GM23338 (cell line): ENCODE measurements around the gene SNX9. TPM values are rescaled to one million over a fixed set of nuclear protein-coding genes. Genes with fewer than 3 reads are reported as not detected.
A peak's percentile ranks its signal among the peaks of the same experiment; 100 is the strongest.

Experiments
- ATAC-seq: fragments of 200-7000 bp; cut with Tn5 transposase; 3 replicates; pipeline ENCODE4 v1.9.1; 2020
- DNase-seq: peaks from one replicate; pipeline ENCODE4 v3.0.0-alpha.2; 2015; ENCODE audit warnings: low spot score
- H2AFZ ChIP-seq: fragments of 200-600 bp; sonication (generic); 2 replicates; pipeline ENCODE4 v1.8.0; 2016; ENCODE audit warnings: antibody characterized with exemption, mild to moderate bottlenecking, moderate library complexity
- H3F3A ChIP-seq: fragments of 200-600 bp; sonication (generic); replicated peaks from 2 replicates; pipeline ENCODE4 v1.8.0; 2017; ENCODE audit warnings: antibody characterized with exemption, mixed run types, low read depth
- H3K27ac ChIP-seq: fragments of 200-600 bp; sonication (generic); 2 replicates; pipeline ENCODE4 v1.6.1; 2016; ENCODE audit warnings: low read depth
- H3K27me3 ChIP-seq: fragments of 200-600 bp; sonication (generic); 2 replicates; pipeline ENCODE4 v1.8.0; 2016; ENCODE audit warnings: mild to moderate bottlenecking, mixed run types, moderate library complexity; ENCODE audit not compliant: insufficient read depth
- H3K36me3 ChIP-seq: fragments of 200-600 bp; sonication (generic); 2 replicates; pipeline ENCODE4 v1.8.0; 2016; ENCODE audit warnings: mild to moderate bottlenecking; ENCODE audit not compliant: insufficient read depth
- H3K4me1 ChIP-seq: fragments of 200-600 bp; sonication (generic); 2 replicates; pipeline ENCODE4 v1.8.0; 2016; ENCODE audit warnings: mild to moderate bottlenecking, moderate library complexity; ENCODE audit not compliant: insufficient read depth
- H3K4me2 ChIP-seq: fragments of 200-600 bp; sonication (generic); 2 replicates; pipeline ENCODE4 v1.7.1; 2017; ENCODE audit warnings: mixed run types
- H3K4me3 ChIP-seq: fragments of 200-600 bp; sonication (generic); 2 replicates; pipeline ENCODE4 v1.6.1; 2016; ENCODE audit warnings: mixed run types
- H3K79me2 ChIP-seq: fragments of 200-600 bp; sonication (generic); replicated peaks from 2 replicates; pipeline ENCODE4 v1.8.0; 2017; ENCODE audit warnings: mild to moderate bottlenecking; ENCODE audit not compliant: insufficient read depth
- H3K9me2 ChIP-seq: fragments of 200-600 bp; sonication (generic); 2 replicates; pipeline ENCODE4 v1.8.0; 2017; ENCODE audit not compliant: insufficient read depth
- H4K20me1 ChIP-seq: fragments of 200-600 bp; sonication (generic); replicated peaks from 2 replicates; pipeline ENCODE4 v1.8.0; 2017; ENCODE audit warnings: mild to moderate bottlenecking; ENCODE audit not compliant: insufficient read depth
- H3K27ac Mint-ChIP-seq: 2 replicates; pipeline ENCODE4 v1.8.0; 2020; ENCODE audit warnings: inconsistent platforms, mild to moderate bottlenecking, moderate library complexity, mixed read lengths
- H3K27me3 Mint-ChIP-seq: 3 replicates; pipeline ENCODE4 v1.8.0; 2022; ENCODE audit warnings: low read depth, mild to moderate bottlenecking, moderate library complexity, mixed read lengths, inconsistent platforms; ENCODE audit not compliant: insufficient read depth, poor library complexity
- H3K36me3 Mint-ChIP-seq: 3 replicates; pipeline ENCODE4 v1.8.0; 2021; ENCODE audit warnings: low read depth, mild to moderate bottlenecking, inconsistent platforms, moderate library complexity, mixed read lengths
- H3K4me1 Mint-ChIP-seq: 3 replicates; pipeline ENCODE4 v1.8.0; 2020; ENCODE audit warnings: mild to moderate bottlenecking, inconsistent platforms, mixed read lengths
- H3K4me3 Mint-ChIP-seq: 3 replicates; pipeline ENCODE4 v1.8.0; 2021; ENCODE audit warnings: moderate library complexity, mild to moderate bottlenecking, inconsistent platforms, mixed read lengths
- H3K9me3 Mint-ChIP-seq: 3 replicates; pipeline ENCODE4 v1.8.0; 2020; ENCODE audit warnings: moderate library complexity, mild to moderate bottlenecking, inconsistent platforms, mixed read lengths
- CREB1 ChIP-seq: fragments of 250-450 bp; sonication (Bioruptor Pico); IDR thresholded peaks from 2 replicates; pipeline ENCODE4 v1.5.0; 2020; ENCODE audit warnings: low read depth, mild to moderate bottlenecking, moderate library complexity
- EZH2 ChIP-seq: fragments of 200-600 bp; sonication (generic); IDR thresholded peaks from one replicate; pipeline ENCODE4 v1.8.0; 2017; ENCODE audit warnings: antibody characterized with exemption, mild to moderate bottlenecking, low read depth; ENCODE audit not compliant: unreplicated experiment
- JUNB ChIP-seq: IDR thresholded peaks from one replicate; pipeline ENCODE4 v1.6.1; 2016; ENCODE audit warnings: antibody characterized with exemption; ENCODE audit not compliant: unreplicated experiment
- NANOG ChIP-seq: IDR thresholded peaks from 2 replicates; pipeline ENCODE4 v1.6.1; 2016; ENCODE audit warnings: antibody characterized with exemption, borderline replicate concordance
- polyA plus RNA-seq: library from polyadenylated mRNA; unstranded; fragments of >200 nt; fragmentation: Nextera tagmentation; extraction: Ambion mirVana; gene quantifications from 2 replicates; pipeline ENCODE4 v1.2.1, GENCODE V29; 2016
- total RNA-seq: library from RNA; depleted of rRNA; stranded (reverse); fragments of >200 nt; shearing (Covaris generic); gene quantifications from 2 replicates; pipeline ENCODE4 v1.2.3, GENCODE V29; 2014
- TF ChIP-seq, protein P1 (sequence below), 2 experiments: fragments of 200-600 bp in 1 of 2; sonication (generic) in 1 of 2; conservative IDR thresholded peaks; 2 replicates each; pipeline versions ENCODE4 v1.5.1 to v1.6.1; 2016 to 2017; ENCODE audit warnings: antibody characterized with exemption in 2 of 2, low read depth in 2 of 2, mild to moderate bottlenecking in 2 of 2, moderate library complexity in 1 of 2
- TF ChIP-seq, protein P2 (sequence below): fragments of 250-450 bp; sonication (Bioruptor Pico); IDR thresholded peaks from 2 replicates; pipeline ENCODE4 v1.5.0; 2020; ENCODE audit warnings: mild to moderate bottlenecking, moderate library complexity

The SNX9 gene
- total and polyA plus RNA-seq, 2 experiments from 2014 or later = 18.4 to 23.3 TPM

DNA sequence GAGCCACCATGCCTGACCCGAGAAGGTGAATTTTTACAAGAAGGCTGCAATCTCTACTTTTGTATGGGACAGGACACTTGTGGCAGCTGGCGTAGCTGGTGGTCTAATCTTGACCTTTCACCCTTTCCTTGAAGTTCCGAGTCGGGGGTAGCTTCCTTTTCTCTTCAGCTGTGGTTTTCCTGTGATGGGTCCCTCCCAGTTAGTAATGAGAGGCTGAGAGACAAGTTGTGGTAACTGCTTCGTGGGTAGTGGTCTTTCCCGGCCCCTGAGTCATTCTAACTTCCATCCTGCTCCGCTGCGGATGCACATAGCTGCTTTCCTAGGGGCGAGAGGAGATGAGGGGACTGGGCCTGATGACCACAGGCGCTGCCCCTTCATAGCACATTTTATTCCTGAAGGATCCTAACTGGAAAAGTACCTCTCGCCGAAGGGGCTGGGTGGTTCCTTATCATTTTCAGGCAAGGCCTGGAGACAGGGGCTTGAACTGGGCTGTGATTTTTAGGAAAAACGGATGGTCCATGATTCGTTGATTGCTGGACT lies 161.7 kb downstream of the SNX9 start:
- Histone ChIP-seq H3K36me3 (no peaks in the 10 kb centered on the region), H4K20me1 (no peaks in the 10 kb centered on the region; the same call in 1 of the 2 replicates), H3K79me2 (peaks cover 45% of the 10 kb centered on the region), H3F3A (peaks cover 8% of the 10 kb centered on the region), H3K27me3 (peaks cover 15% of the 10 kb centered on the region), H3K9me2 (no peaks in the 10 kb centered on the region), H3K4me3 (no peak overlapping the region), H3K4me2 (peak overlapping the region; percentile 23; the same call in 1 of the 2 replicates), H3K27ac (peak overlapping the region; percentile 73; the same call in 1 of the 2 replicates), H2AFZ (no peak overlapping the region), H3K4me1 (peaks cover 37% of the 10 kb centered on the region)
- Mint-ChIP-seq H3K36me3 (no peaks in the 10 kb centered on the region; the same call in 2 of the 3 replicates), H3K27me3 (peaks cover 19% of the 10 kb centered on the region), H3K27ac (peak overlapping the region; percentile 59; the same call in 1 of the 2 replicates), H3K9me3 (no peaks in the 10 kb centered on the region), H3K4me3 (no peak overlapping the region), H3K4me1 (peaks cover 53% of the 10 kb centered on the region)
- no peak for ATAC-seq
- no peak for TF ChIP-seq NANOG
- TF ChIP-seq JUNB = no peak
- TF ChIP-seq, protein P1, sequence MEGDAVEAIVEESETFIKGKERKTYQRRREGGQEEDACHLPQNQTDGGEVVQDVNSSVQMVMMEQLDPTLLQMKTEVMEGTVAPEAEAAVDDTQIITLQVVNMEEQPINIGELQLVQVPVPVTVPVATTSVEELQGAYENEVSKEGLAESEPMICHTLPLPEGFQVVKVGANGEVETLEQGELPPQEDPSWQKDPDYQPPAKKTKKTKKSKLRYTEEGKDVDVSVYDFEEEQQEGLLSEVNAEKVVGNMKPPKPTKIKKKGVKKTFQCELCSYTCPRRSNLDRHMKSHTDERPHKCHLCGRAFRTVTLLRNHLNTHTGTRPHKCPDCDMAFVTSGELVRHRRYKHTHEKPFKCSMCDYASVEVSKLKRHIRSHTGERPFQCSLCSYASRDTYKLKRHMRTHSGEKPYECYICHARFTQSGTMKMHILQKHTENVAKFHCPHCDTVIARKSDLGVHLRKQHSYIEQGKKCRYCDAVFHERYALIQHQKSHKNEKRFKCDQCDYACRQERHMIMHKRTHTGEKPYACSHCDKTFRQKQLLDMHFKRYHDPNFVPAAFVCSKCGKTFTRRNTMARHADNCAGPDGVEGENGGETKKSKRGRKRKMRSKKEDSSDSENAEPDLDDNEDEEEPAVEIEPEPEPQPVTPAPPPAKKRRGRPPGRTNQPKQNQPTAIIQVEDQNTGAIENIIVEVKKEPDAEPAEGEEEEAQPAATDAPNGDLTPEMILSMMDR (conservative IDR thresholded peaks at IDR 0.05; ENCODE audit: low read depth in 2 of 2) = no peak
- TF ChIP-seq EZH2 = no peak
- TF ChIP-seq, protein P2, sequence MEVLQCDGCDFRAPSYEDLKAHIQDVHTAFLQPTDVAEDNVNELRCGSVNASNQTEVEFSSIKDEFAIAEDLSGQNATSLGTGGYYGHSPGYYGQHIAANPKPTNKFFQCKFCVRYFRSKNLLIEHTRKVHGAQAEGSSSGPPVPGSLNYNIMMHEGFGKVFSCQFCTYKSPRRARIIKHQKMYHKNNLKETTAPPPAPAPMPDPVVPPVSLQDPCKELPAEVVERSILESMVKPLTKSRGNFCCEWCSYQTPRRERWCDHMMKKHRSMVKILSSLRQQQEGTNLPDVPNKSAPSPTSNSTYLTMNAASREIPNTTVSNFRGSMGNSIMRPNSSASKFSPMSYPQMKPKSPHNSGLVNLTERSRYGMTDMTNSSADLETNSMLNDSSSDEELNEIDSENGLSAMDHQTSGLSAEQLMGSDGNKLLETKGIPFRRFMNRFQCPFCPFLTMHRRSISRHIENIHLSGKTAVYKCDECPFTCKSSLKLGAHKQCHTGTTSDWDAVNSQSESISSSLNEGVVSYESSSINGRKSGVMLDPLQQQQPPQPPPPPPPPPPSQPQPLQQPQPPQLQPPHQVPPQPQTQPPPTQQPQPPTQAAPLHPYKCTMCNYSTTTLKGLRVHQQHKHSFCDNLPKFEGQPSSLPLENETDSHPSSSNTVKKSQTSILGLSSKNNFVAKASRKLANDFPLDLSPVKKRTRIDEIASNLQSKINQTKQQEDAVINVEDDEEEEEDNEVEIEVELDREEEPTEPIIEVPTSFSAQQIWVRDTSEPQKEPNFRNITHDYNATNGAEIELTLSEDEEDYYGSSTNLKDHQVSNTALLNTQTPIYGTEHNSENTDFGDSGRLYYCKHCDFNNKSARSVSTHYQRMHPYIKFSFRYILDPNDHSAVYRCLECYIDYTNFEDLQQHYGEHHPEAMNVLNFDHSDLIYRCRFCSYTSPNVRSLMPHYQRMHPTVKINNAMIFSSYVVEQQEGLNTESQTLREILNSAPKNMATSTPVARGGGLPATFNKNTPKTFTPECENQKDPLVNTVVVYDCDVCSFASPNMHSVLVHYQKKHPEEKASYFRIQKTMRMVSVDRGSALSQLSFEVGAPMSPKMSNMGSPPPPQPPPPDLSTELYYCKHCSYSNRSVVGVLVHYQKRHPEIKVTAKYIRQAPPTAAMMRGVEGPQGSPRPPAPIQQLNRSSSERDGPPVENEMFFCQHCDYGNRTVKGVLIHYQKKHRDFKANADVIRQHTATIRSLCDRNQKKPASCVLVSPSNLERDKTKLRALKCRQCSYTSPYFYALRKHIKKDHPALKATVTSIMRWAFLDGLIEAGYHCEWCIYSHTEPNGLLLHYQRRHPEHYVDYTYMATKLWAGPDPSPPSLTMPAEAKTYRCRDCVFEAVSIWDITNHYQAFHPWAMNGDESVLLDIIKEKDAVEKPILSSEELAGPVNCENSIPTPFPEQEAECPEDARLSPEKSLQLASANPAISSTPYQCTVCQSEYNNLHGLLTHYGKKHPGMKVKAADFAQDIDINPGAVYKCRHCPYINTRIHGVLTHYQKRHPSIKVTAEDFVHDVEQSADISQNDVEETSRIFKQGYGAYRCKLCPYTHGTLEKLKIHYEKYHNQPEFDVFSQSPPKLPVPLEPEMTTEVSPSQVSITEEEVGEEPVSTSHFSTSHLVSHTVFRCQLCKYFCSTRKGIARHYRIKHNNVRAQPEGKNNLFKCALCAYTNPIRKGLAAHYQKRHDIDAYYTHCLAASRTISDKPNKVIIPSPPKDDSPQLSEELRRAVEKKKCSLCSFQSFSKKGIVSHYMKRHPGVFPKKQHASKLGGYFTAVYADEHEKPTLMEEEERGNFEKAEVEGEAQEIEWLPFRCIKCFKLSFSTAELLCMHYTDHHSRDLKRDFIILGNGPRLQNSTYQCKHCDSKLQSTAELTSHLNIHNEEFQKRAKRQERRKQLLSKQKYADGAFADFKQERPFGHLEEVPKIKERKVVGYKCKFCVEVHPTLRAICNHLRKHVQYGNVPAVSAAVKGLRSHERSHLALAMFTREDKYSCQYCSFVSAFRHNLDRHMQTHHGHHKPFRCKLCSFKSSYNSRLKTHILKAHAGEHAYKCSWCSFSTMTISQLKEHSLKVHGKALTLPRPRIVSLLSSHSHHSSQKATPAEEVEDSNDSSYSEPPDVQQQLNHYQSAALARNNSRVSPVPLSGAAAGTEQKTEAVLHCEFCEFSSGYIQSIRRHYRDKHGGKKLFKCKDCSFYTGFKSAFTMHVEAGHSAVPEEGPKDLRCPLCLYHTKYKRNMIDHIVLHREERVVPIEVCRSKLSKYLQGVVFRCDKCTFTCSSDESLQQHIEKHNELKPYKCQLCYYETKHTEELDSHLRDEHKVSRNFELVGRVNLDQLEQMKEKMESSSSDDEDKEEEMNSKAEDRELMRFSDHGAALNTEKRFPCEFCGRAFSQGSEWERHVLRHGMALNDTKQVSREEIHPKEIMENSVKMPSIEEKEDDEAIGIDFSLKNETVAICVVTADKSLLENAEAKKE (CRISPR knock-in tag) = no peak
- no peak for TF ChIP-seq CREB1 (CRISPR knock-in tag)
- no peak for DNase-seq
